ENCODE measurements around the gene KRT6B. TPM values are rescaled to one million over a fixed set of nuclear protein-coding genes. Genes with fewer than 3 reads are reported as not detected.

The KRT6B gene
- polyA plus RNA-seq, 1 donor from 2014 or later, result not detected

GRCh38 chr12:52440821-52441319, 11.1 kb downstream of the KRT6B start:
- Histone ChIP-seq H3K79me2 (replicated peaks; ENCODE audit: insufficient read depth, low read length) (no peaks in the 10 kb centered on the region), H3K4me2 (ENCODE audit: low read length) (no peak overlapping the region), H3K9me3 (ENCODE audit: low read length) (no peaks in the 10 kb centered on the region), H3K9me2 (ENCODE audit: insufficient read depth, low read length) (no peaks in the 10 kb centered on the region), H3K27ac (ENCODE audit: low read length) (no peak overlapping the region), H3K36me3 (ENCODE audit: insufficient read depth, low read length) (no peaks in the 10 kb centered on the region), H3K4me3 (ENCODE audit: low read length) (no peak overlapping the region), H2AFZ (ENCODE audit: low read depth, low read length) (no peak overlapping the region), H4K20me1 (ENCODE audit: insufficient read depth) (no peaks in the 10 kb centered on the region), H3K9ac (ENCODE audit: low read length) (no peak overlapping the region), H3K27me3 (ENCODE audit: insufficient read depth, low read depth, low read length) (no peaks in the 10 kb centered on the region), H3F3A (ENCODE audit: insufficient read depth, low read length, poor library complexity, severe bottlenecking) (no peaks in the 10 kb centered on the region)
- TF ChIP-seq REST (IDR thresholded peaks at IDR 0.05; ENCODE audit: borderline replicate concordance) (no peak), EZH2 (IDR thresholded peaks at IDR 0.05; ENCODE audit: borderline replicate concordance, insufficient read depth, low read length, poor library complexity, severe bottlenecking) (no peak), POLR2AphosphoS5 (IDR thresholded peaks at IDR 0.05) (no peak), SMC3 (conservative IDR thresholded peaks at IDR 0.05; ENCODE audit: poor library complexity) (no peak), EP300 (conservative IDR thresholded peaks at IDR 0.05; ENCODE audit: poor library complexity, severe bottlenecking) (no peak), RAD21 (conservative IDR thresholded peaks at IDR 0.05) (no peak), CTCF (IDR thresholded peaks at IDR 0.05; ENCODE audit: poor library complexity, severe bottlenecking) (no peak), TAF1 (IDR thresholded peaks at IDR 0.05; ENCODE audit: low read depth) (no peak), MXI1 (conservative IDR thresholded peaks at IDR 0.05; ENCODE audit: poor library complexity, severe bottlenecking) (no peak)

- H3K9ac ChIP-seq (ENCODE audit: low read length), result no peak overlapping the region
- no peaks in the 10 kb centered on the region for H3K79me2 ChIP-seq (replicated peaks; ENCODE audit: insufficient read depth, low read length)
- H3K27ac ChIP-seq (ENCODE audit: low read length), result no peak overlapping the region
- H4K20me1 ChIP-seq (ENCODE audit: insufficient read depth), result no peaks in the 10 kb centered on the region
- no peak overlapping the region for H3K4me2 ChIP-seq (ENCODE audit: low read length)
- H3K4me3 ChIP-seq (ENCODE audit: low read length), result no peak overlapping the region
- TF ChIP-seq CTCF (IDR thresholded peaks at IDR 0.05; ENCODE audit: poor library complexity, severe bottlenecking) (no peak), EP300 (conservative IDR thresholded peaks at IDR 0.05; ENCODE audit: poor library complexity, severe bottlenecking) (no peak), REST (IDR thresholded peaks at IDR 0.05; ENCODE audit: borderline replicate concordance) (no peak), TAF1 (IDR thresholded peaks at IDR 0.05; ENCODE audit: low read depth) (no peak), POLR2AphosphoS5 (IDR thresholded peaks at IDR 0.05) (no peak), MXI1 (conservative IDR thresholded peaks at IDR 0.05; ENCODE audit: poor library complexity, severe bottlenecking) (no peak), RAD21 (conservative IDR thresholded peaks at IDR 0.05) (no peak), SMC3 (conservative IDR thresholded peaks at IDR 0.05; ENCODE audit: poor library complexity) (no peak)
- H3K9me2 ChIP-seq (ENCODE audit: insufficient read depth, low read length), result no peaks in the 10 kb centered on the region
- no peaks in the 10 kb centered on the region for H3K27me3 ChIP-seq (ENCODE audit: insufficient read depth, low read depth, low read length)
- H3F3A ChIP-seq (ENCODE audit: insufficient read depth, low read length, poor library complexity, severe bottlenecking), result no peaks in the 10 kb centered on the region
- H2AFZ ChIP-seq (ENCODE audit: low read depth, low read length), result no peak overlapping the region
- no peaks in the 10 kb centered on the region for H3K36me3 ChIP-seq (ENCODE audit: insufficient read depth, low read length)
- no peaks in the 10 kb centered on the region for H3K9me3 ChIP-seq (ENCODE audit: low read length)
These were observed 12.1 kb downstream of the KRT6B start for GRCh38 chr12:52439845-52440244.
